SK-N-SH (cell line): ENCODE data around the gene PRKCA. TPM values are rescaled to one million over a fixed set of nuclear protein-coding genes. Genes with fewer than 3 reads are reported as not detected.
A peak's percentile ranks its signal among the peaks of the same experiment; 100 is the strongest.

Source experiments
- CTCF ChIA-PET: fragments of 300-600, 350-600 bp; formaldehyde crosslinking; extraction: SDS; loops from one replicate; lab custom pipeline; 2021; lab: Yijun Ruan, JAX
- POLR2A ChIA-PET: fragments of 350-600 bp; sonication (Branson Sonifier 250); formaldehyde crosslinking; extraction: SDS; loops from one replicate; lab custom pipeline; 2020; ENCODE audit warnings: antibody characterized with exemption, inconsistent platforms; lab: Yijun Ruan, JAX
- DNase-seq: peaks from one replicate; pipeline ENCODE4 v3.0.0; 2012
- H2AFZ ChIP-seq: fragments of 200-600 bp; sonication (generic); 2 replicates; pipeline ENCODE4 v1.8.1; 2016; ENCODE audit warnings: antibody characterized with exemption, mild to moderate bottlenecking, low read depth
- H3F3A ChIP-seq: fragments of 200-600 bp; sonication (generic); replicated peaks from 2 replicates; pipeline ENCODE3; 2016; ENCODE audit warnings: antibody characterized with exemption, mild to moderate bottlenecking; ENCODE audit not compliant: insufficient read depth
- H3K27ac ChIP-seq, 2 experiments: fragments of 200-500 bp in 1 of 2; fragments of 200-600 bp in 1 of 2; sonication (Bioruptor generic) in 1 of 2; sonication (generic), shearing (Covaris generic) in 1 of 2; 2 replicates each; pipeline versions ENCODE4 v1.5.1 to v1.6.1; 2014 to 2016; ENCODE audit warnings: low read depth in 2 of 2, inconsistent platforms in 1 of 2, low read length in 1 of 2, mild to moderate bottlenecking in 1 of 2, mixed read lengths in 1 of 2
- H3K27me3 ChIP-seq: fragments of 200-600 bp; sonication (generic), shearing (Covaris generic); 2 replicates; pipeline ENCODE4 v1.6.1; 2016; ENCODE audit warnings: mixed run types; ENCODE audit not compliant: insufficient read depth
- H3K36me3 ChIP-seq, 2 experiments: fragments of 200-500 bp in 1 of 2; fragments of 200-600 bp in 1 of 2; sonication (Bioruptor generic) in 1 of 2; sonication (generic) in 1 of 2; replicated peaks in 1 of 2; 2 replicates each; pipeline versions ENCODE3 to v1.5.1; 2014 to 2016; ENCODE audit warnings: low read length in 1 of 2, mild to moderate bottlenecking in 1 of 2; ENCODE audit not compliant: insufficient read depth in 2 of 2, control insufficient read depth in 1 of 2
- H3K4me1 ChIP-seq, 2 experiments: fragments of 200-500 bp in 1 of 2; fragments of 200-600 bp in 1 of 2; sonication (Bioruptor generic) in 1 of 2; sonication (generic), shearing (Covaris generic) in 1 of 2; 2 replicates each; pipeline versions ENCODE4 v1.5.1 to v1.6.1; 2014 to 2016; ENCODE audit warnings: low read depth in 1 of 2, low read length in 1 of 2, mixed run types in 1 of 2; ENCODE audit not compliant: insufficient read depth in 2 of 2, control insufficient read depth in 1 of 2
- H3K4me2 ChIP-seq: fragments of 200-600 bp; sonication (generic), shearing (Covaris generic); 2 replicates; pipeline ENCODE4 v1.6.1; 2017; ENCODE audit warnings: mixed run types
- H3K4me3 ChIP-seq, 2 experiments: fragments of 200-500 bp in 1 of 2; fragments of 200-600 bp in 1 of 2; sonication (Bioruptor generic) in 1 of 2; sonication (generic), shearing (Covaris generic) in 1 of 2; 2 replicates each; pipeline versions ENCODE4 v1.5.1 to v1.8.1; 2014 to 2016; ENCODE audit warnings: low read depth in 2 of 2, inconsistent platforms in 1 of 2, low read length in 1 of 2, mild to moderate bottlenecking in 1 of 2, mixed read lengths in 1 of 2, moderate library complexity in 1 of 2
- H3K79me2 ChIP-seq: fragments of 200-600 bp; sonication (generic); 2 replicates; pipeline ENCODE4 v1.8.1; 2017; ENCODE audit warnings: mild to moderate bottlenecking; ENCODE audit not compliant: insufficient read depth
- H3K9ac ChIP-seq: fragments of 200-600 bp; sonication (generic); 2 replicates; pipeline ENCODE4 v1.6.1; 2017; ENCODE audit warnings: mixed run types
- H3K9me2 ChIP-seq: fragments of 200-600 bp; sonication (generic); 2 replicates; pipeline ENCODE4 v1.6.1; 2017; ENCODE audit warnings: mixed run types
- H3K9me3 ChIP-seq: fragments of 200-600 bp; sonication (generic); 2 replicates; pipeline ENCODE4 v1.6.1; 2017; ENCODE audit warnings: mixed run types, mild to moderate bottlenecking, moderate library complexity
- H4K20me1 ChIP-seq: fragments of 200-600 bp; sonication (generic); 2 replicates; pipeline ENCODE4 v1.6.1; 2017; ENCODE audit warnings: mild to moderate bottlenecking, mixed run types; ENCODE audit not compliant: insufficient read depth
- CHD2 ChIP-seq: fragments of 150-350 bp; IDR thresholded peaks from 2 replicates; pipeline ENCODE4 v1.6.1; 2018; ENCODE audit warnings: low read length; ENCODE audit not compliant: partially characterized antibody
- CTCF ChIP-seq: fragments of 200-600 bp; sonication (generic); IDR thresholded peaks from 2 replicates; pipeline ENCODE4 v1.6.1; 2017; ENCODE audit warnings: antibody characterized with exemption, mild to moderate bottlenecking, moderate library complexity
- ELF1 ChIP-seq: IDR thresholded peaks from 2 replicates; pipeline ENCODE4 v1.4.0; 2012
- EP300 ChIP-seq, 2 experiments: IDR thresholded peaks; 2 replicates each; pipeline versions ENCODE4 v1.4.0 to v1.6.1; 2012; ENCODE audit warnings: borderline replicate concordance in 1 of 2, low read depth in 1 of 2, low read length in 1 of 2
- EZH2phosphoT487 ChIP-seq: fragments of 200-600 bp; sonication (generic); IDR thresholded peaks from 2 replicates; pipeline ENCODE4 v1.6.1; 2017; ENCODE audit warnings: low read depth, mixed run types, mild to moderate bottlenecking, antibody characterized with exemption, moderate library complexity, borderline replicate concordance
- FOXM1 ChIP-seq: IDR thresholded peaks from 2 replicates; pipeline ENCODE4 v1.4.0; 2012; ENCODE audit warnings: low read depth, mild to moderate bottlenecking
- GABPA ChIP-seq: IDR thresholded peaks from 2 replicates; pipeline ENCODE4 v1.4.0; 2012; ENCODE audit warnings: low read depth, mild to moderate bottlenecking
- GATA2 ChIP-seq: sonication (generic); formaldehyde crosslinking; IDR thresholded peaks from 2 replicates; pipeline ENCODE4 v1.5.0; 2020; ENCODE audit warnings: mild to moderate bottlenecking, missing genetic modification reagents
- MAX ChIP-seq: IDR thresholded peaks from 2 replicates; pipeline ENCODE4 v1.4.0; 2012; ENCODE audit warnings: low read depth
- NRF1 ChIP-seq: IDR thresholded peaks from 2 replicates; pipeline ENCODE4 v1.6.1; 2012; ENCODE audit warnings: low read depth, mild to moderate bottlenecking, low read length
- RCOR1 ChIP-seq: fragments of 150-350 bp; IDR thresholded peaks from 2 replicates; pipeline ENCODE4 v1.6.1; 2017; ENCODE audit warnings: antibody characterized with exemption, low read length
- REST ChIP-seq: IDR thresholded peaks from 2 replicates; pipeline ENCODE4 v1.6.1; 2012; ENCODE audit warnings: mild to moderate bottlenecking, low read depth, low read length, moderate library complexity
- SMC3 ChIP-seq: IDR thresholded peaks from 2 replicates; pipeline ENCODE4 v1.6.1; 2012; ENCODE audit warnings: low read depth, low read length, improper control_type of control experiment
- TCF12 ChIP-seq: IDR thresholded peaks from 2 replicates; pipeline ENCODE4 v1.4.0; 2012
- TEAD4 ChIP-seq: IDR thresholded peaks from 2 replicates; pipeline ENCODE4 v1.4.0; 2012; ENCODE audit warnings: mild to moderate bottlenecking, borderline replicate concordance; ENCODE audit not compliant: insufficient read depth
- USF1 ChIP-seq: IDR thresholded peaks from 2 replicates; pipeline ENCODE4 v1.4.0; 2012; ENCODE audit warnings: low read depth, borderline replicate concordance
- YY1 ChIP-seq: IDR thresholded peaks from 2 replicates; pipeline ENCODE4 v1.4.0; 2012; ENCODE audit warnings: low read depth, mild to moderate bottlenecking
- WGBS: methylation state at CpG from one replicate; pipeline ENCODE4 v1.1.6; 2017; ENCODE audit warnings: low lambda C conversion rate; 5-methylcytosine and 5-hydroxymethylcytosine counted together
- polyA plus RNA-seq, 3 experiments: library from polyadenylated mRNA; depleted of rRNA; stranded (reverse); fragments of >200 nt; gene quantifications; 2 replicates each; pipeline ENCODE4 v1.2.3, GENCODE V29; 2012
- TF ChIP-seq, protein P1 (sequence below): fragments of 150-350 bp; IDR thresholded peaks from 2 replicates; pipeline ENCODE4 v1.6.1; 2017; ENCODE audit warnings: antibody characterized with exemption, low read length, low read depth, borderline replicate concordance

PRKCA gene
- polyA plus RNA-seq, 1 of the 3 experiments (the other 2 are of a cell fraction): 108 TPM

DNA sequence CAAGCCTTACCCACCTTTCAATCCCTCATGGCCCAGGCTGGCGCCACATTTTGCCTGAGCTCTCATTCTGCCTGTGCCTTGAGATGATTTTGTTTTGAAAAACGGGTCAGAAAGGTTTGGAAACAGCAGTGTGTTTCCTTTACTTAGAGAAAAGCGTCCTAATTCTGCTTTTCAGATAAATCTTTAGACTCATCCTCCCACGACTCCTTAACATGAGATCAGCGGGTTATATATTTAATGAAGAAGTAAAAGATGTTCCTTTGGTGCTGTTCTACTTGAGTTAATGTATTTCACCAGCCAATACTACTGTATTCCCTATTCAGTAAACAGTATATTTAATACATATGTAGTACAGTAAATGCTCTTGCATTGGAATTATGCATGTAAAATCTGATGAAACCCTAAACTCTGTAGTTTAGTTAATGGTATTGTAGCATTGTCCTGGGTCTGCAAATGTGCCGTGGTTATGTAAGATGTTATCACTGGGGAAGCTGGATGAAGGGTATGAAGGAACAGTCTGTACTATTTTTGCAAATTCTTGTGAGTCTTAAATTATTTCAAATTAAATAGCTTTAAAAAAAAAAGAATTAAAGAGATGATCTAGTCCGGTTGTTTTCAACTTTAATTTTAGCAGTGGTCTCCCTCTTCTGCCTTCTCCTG, 333.1 kb downstream of the PRKCA start:
- H3K4me1 ChIP-seq: peaks cover 2 to 6% of the 10 kb centered on the region in 2 experiments
- H3K9me3 ChIP-seq: no peaks in the 10 kb centered on the region
- ChIA-PET CTCF (interaction anchor here (1.0 to 2.9 kb wide), 5 partner anchors 9 to 435 kb away, joined by 3 to 10 read pairs (median 4); no protein-coding TSS in a partner anchor), POLR2A (no interaction called here)
- H3K4me2 ChIP-seq: no peak overlapping the region
- H4K20me1 ChIP-seq: peaks cover 78% of the 10 kb centered on the region
- H3K9me2 ChIP-seq: no peaks in the 10 kb centered on the region
- peak overlapping the region; percentile 11 to 31; a peak in 3 of 4 replicates for H3K27ac ChIP-seq
- H2AFZ ChIP-seq: no peak overlapping the region
- H3K9ac ChIP-seq: no peak overlapping the region
- H3F3A ChIP-seq: peaks cover 13% of the 10 kb centered on the region
- 89% methylated on average over 7 of the region's 7 CpGs for WGBS
- H3K79me2 ChIP-seq: peaks cover 77% of the 10 kb centered on the region
- no peak for DNase-seq
- no peak for TF ChIP-seq TCF12
- no peak for TF ChIP-seq NRF1
- TF ChIP-seq CHD2: no peak
- no peak for TF ChIP-seq GATA2
- no peak for TF ChIP-seq EZH2phosphoT487
- TF ChIP-seq SMC3: no peak
- TF ChIP-seq ELF1: no peak
- TF ChIP-seq RCOR1: no peak
- no peak for TF ChIP-seq MAX
- no peak for TF ChIP-seq CTCF
- no peak for TF ChIP-seq USF1
- no peak for TF ChIP-seq REST
- no peak for TF ChIP-seq GABPA
- TF ChIP-seq EP300 (IDR thresholded peaks at IDR 0.05; ENCODE audit: borderline replicate concordance in 1 of 2, low read depth in 1 of 2, low read length in 1 of 2): no peak
- no peak for TF ChIP-seq FOXM1
- TF ChIP-seq, protein P1, sequence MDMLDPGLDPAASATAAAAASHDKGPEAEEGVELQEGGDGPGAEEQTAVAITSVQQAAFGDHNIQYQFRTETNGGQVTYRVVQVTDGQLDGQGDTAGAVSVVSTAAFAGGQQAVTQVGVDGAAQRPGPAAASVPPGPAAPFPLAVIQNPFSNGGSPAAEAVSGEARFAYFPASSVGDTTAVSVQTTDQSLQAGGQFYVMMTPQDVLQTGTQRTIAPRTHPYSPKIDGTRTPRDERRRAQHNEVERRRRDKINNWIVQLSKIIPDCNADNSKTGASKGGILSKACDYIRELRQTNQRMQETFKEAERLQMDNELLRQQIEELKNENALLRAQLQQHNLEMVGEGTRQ: no peak
- no peak for TF ChIP-seq YY1
- TF ChIP-seq TEAD4: no peak
- no peaks in the 10 kb centered on the region for H3K27me3 ChIP-seq
- H3K4me3 ChIP-seq: no peak overlapping the region
- peaks cover 12% of the 10 kb centered on the region in 2 experiments for H3K36me3 ChIP-seq
